Liver (tissue), 2 donors: ENCODE measurements around the gene GLT1D1.

Experiments
- FOXA2 ChIP-seq: IDR thresholded peaks from 2 replicates; pipeline ENCODE4 v1.6.1; 2016; ENCODE audit warnings: antibody characterized with exemption
- TF ChIP-seq, protein P1 (sequence below): fragments of 150-350 bp; IDR thresholded peaks from 2 replicates; pipeline ENCODE4 v1.5.1; 2017; ENCODE audit warnings: improper control_type of control experiment, low read depth, low read length; ENCODE audit not compliant: missing input control
- donor health status: healthy.

DNA sequence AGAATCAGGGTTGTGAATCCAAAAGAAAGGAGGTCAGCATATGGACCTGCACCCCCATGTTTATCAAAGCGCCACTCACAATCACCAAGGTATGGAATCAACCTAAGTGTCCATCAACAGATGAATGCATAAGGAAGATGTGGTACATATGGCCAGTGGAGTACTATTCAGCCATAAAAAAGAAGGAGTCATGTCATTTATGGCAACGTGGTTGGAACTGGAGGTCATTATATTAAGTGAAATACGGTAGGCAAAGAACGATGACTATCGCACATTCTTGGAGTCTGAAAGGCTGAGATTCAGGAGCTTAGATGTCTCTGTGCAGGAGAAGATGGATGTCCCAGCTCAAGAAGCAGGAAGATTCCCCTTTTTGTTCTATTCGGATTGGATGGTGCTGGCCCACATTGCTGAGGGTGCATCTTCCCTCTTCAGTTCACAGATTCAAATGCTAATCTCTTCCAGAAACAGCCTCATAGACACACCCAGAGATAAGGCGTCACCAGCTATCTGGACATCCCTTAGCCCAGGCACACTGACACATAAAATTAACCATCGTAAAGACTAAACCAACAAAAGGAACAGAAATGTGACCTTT is 108.1 kb downstream of the GLT1D1 start:
- TF ChIP-seq, protein P1, sequence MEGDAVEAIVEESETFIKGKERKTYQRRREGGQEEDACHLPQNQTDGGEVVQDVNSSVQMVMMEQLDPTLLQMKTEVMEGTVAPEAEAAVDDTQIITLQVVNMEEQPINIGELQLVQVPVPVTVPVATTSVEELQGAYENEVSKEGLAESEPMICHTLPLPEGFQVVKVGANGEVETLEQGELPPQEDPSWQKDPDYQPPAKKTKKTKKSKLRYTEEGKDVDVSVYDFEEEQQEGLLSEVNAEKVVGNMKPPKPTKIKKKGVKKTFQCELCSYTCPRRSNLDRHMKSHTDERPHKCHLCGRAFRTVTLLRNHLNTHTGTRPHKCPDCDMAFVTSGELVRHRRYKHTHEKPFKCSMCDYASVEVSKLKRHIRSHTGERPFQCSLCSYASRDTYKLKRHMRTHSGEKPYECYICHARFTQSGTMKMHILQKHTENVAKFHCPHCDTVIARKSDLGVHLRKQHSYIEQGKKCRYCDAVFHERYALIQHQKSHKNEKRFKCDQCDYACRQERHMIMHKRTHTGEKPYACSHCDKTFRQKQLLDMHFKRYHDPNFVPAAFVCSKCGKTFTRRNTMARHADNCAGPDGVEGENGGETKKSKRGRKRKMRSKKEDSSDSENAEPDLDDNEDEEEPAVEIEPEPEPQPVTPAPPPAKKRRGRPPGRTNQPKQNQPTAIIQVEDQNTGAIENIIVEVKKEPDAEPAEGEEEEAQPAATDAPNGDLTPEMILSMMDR = no peak
- TF ChIP-seq FOXA2 = no peak
